B cell (primary cell): ENCODE measurements around the gene LRP5.

Experiments used
- CTCF ChIP-seq: fragments of 200-600 bp; IDR thresholded peaks from one replicate; pipeline ENCODE4 v1.8.0; 2022; ENCODE audit warnings: antibody characterized with exemption, mild to moderate bottlenecking
- EZH2 ChIP-seq: IDR thresholded peaks from 2 replicates; pipeline ENCODE4 v1.6.1; 2012; ENCODE audit warnings: borderline replicate concordance, low read depth, mild to moderate bottlenecking, moderate library complexity, low read length; ENCODE audit not compliant: insufficient read depth, poor library complexity, severe bottlenecking

- TF ChIP-seq CTCF, result no peak
- no peak for TF ChIP-seq EZH2
Observed at GRCh38 chr11:68302256-68302655, 10.1 kb upstream of the LRP5 start.
